PC-9 (cell line): Measurements from ENCODE around the gene PAN3. TPM values are rescaled to one million over a fixed set of nuclear protein-coding genes. Genes with fewer than 3 reads are reported as not detected.

Source experiments
- BruUV-seq: library from RNA; stranded (reverse); fragments of 400-500 nt; replicated peaks from 2 replicates; lab custom pipeline; 2021; lab: Mats Ljungman, UMichigan
- CTCF ChIA-PET: fragments of 300-600 bp; sonication (Branson Sonifier 250); formaldehyde crosslinking; loops from one replicate; lab custom pipeline; 2022; ENCODE audit warnings: antibody characterized with exemption; lab: Charles Lee
- POLR2A ChIA-PET: fragments of 300-600 bp; sonication (Branson Sonifier 250); formaldehyde crosslinking; loops from one replicate; lab custom pipeline; 2022; ENCODE audit warnings: antibody characterized with exemption; ENCODE audit not compliant: unreplicated experiment; lab: Charles Lee
- DNase-seq, 2 experiments: peaks; one replicate each; pipeline versions ENCODE4 v3.0.0 to v3.0.0-alpha.2; 2015 to 2022; ENCODE audit warnings: mixed read lengths in 1 of 2
- H2AFZ ChIP-seq: fragments of 200-600 bp; sonication (generic); 2 replicates; pipeline ENCODE4 v1.8.1; 2017; ENCODE audit warnings: antibody characterized with exemption
- H3F3A ChIP-seq: fragments of 200-600 bp; sonication (generic); 2 replicates; pipeline ENCODE4 v1.8.1; 2017; ENCODE audit warnings: antibody characterized with exemption, mild to moderate bottlenecking, low read depth; ENCODE audit not compliant: insufficient read depth
- H3K27ac ChIP-seq: fragments of 200-600 bp; sonication (generic); 2 replicates; pipeline ENCODE4 v1.6.1; 2016; ENCODE audit warnings: mixed run types
- H3K27me3 ChIP-seq: fragments of 200-600 bp; sonication (generic); 2 replicates; pipeline ENCODE4 v1.6.1; 2016; ENCODE audit warnings: low read depth, mixed run types; ENCODE audit not compliant: insufficient read depth
- H3K36me3 ChIP-seq: fragments of 200-600 bp; sonication (generic); 2 replicates; pipeline ENCODE4 v1.6.1; 2016; ENCODE audit warnings: low read depth, mixed run types
- H3K4me1 ChIP-seq: fragments of 200-600 bp; sonication (generic); replicated peaks from 2 replicates; pipeline ENCODE4 v1.6.1; 2016; ENCODE audit warnings: mixed run types; ENCODE audit not compliant: insufficient read depth
- H3K4me2 ChIP-seq: fragments of 200-600 bp; sonication (generic); 2 replicates; pipeline ENCODE4 v1.6.1; 2017; ENCODE audit warnings: mixed run types
- H3K4me3 ChIP-seq: fragments of 200-600 bp; sonication (generic); 2 replicates; pipeline ENCODE4 v1.6.1; 2016; ENCODE audit warnings: mixed run types
- H3K79me2 ChIP-seq: fragments of 200-600 bp; sonication (generic); 2 replicates; pipeline ENCODE4 v1.6.1; 2017; ENCODE audit warnings: low read depth, mixed run types
- H3K9me2 ChIP-seq: fragments of 200-600 bp; sonication (generic); 2 replicates; pipeline ENCODE4 v1.8.1; 2017; ENCODE audit warnings: mild to moderate bottlenecking; ENCODE audit not compliant: insufficient read depth
- H3K9me3 ChIP-seq: fragments of 200-600 bp; sonication (generic); 2 replicates; pipeline ENCODE4 v1.8.1; 2016; ENCODE audit warnings: low read depth; ENCODE audit not compliant: insufficient read depth
- H4K20me1 ChIP-seq: fragments of 200-600 bp; sonication (generic); 2 replicates; pipeline ENCODE4 v1.8.1; 2017; ENCODE audit not compliant: insufficient read depth
- EZH2 ChIP-seq: fragments of 200-600 bp; sonication (generic); IDR thresholded peaks from 2 replicates; pipeline ENCODE4 v1.8.0; 2017; ENCODE audit warnings: antibody characterized with exemption, low read depth
- intact Hi-C: fragments of 100-400 bp; cut with micrococcal nuclease; formaldehyde crosslinking; loops from one replicate; pipeline ENCODE4 v1.10.0; 2022; ENCODE audit not compliant: unreplicated experiment
- total RNA-seq: library from RNA; stranded (reverse); gene quantifications from 2 replicates; pipeline ENCODE4 v1.2.3, GENCODE V29; 2021
- TF ChIP-seq, protein P1 (sequence below): fragments of 200-600 bp; sonication (generic); conservative IDR thresholded peaks from 2 replicates; pipeline ENCODE4 v1.6.1; 2017; ENCODE audit warnings: mixed run types, antibody characterized with exemption, mild to moderate bottlenecking, moderate library complexity

PAN3 gene
- total RNA-seq, 1 experiment from 2014 or later = 34.6 TPM

DNA sequence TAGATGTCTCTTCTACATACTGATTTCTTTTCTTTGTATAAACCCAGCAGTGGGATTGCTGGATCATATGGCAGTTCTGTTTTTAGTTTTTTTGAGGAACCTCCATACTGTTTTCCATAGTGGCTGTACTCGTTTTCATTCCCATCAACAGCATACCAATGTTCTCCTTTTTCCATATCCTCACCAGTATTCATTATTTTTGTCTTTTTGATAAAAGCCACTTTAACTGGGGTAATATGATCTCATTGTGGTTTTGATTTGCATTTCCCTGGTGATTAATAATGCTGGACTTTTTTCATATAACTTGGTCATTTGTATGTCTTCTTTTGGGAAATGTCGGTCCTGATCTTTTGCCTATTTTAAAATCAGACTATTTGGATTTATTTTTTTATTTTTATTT lies 108.5 kb downstream of the PAN3 start:
- H3K79me2 ChIP-seq = peaks cover 19% of the 10 kb centered on the region; the same call in 1 of the 2 replicates
- H3K9me3 ChIP-seq = no peaks in the 10 kb centered on the region; the same call in 1 of the 2 replicates
- no peak overlapping the region for H3K27ac ChIP-seq
- no peak overlapping the region for H2AFZ ChIP-seq
- no TSS peak for BruUV-seq
- DNase-seq = no peak
- intact Hi-C loops = no loop called here
- no peaks in the 10 kb centered on the region for H3K4me1 ChIP-seq
- H3K9me2 ChIP-seq = no peaks in the 10 kb centered on the region; the same call in 1 of the 2 replicates
- no peaks in the 10 kb centered on the region for H3K27me3 ChIP-seq
- no peak for TF ChIP-seq EZH2
- ChIA-PET POLR2A (no interaction called here), CTCF (no interaction called here)
- no peak overlapping the region for H3K4me2 ChIP-seq
- H3F3A ChIP-seq = 0 out of 2 replicates have a peak, but pooled peaks cover under 1% of the 10 kb centered on the region
- peaks cover 19% of the 10 kb centered on the region for H4K20me1 ChIP-seq
- H3K4me3 ChIP-seq = no peak overlapping the region
- 0 out of 2 replicates have a peak, but pooled peaks cover 5% of the 10 kb centered on the region for H3K36me3 ChIP-seq

DNA sequence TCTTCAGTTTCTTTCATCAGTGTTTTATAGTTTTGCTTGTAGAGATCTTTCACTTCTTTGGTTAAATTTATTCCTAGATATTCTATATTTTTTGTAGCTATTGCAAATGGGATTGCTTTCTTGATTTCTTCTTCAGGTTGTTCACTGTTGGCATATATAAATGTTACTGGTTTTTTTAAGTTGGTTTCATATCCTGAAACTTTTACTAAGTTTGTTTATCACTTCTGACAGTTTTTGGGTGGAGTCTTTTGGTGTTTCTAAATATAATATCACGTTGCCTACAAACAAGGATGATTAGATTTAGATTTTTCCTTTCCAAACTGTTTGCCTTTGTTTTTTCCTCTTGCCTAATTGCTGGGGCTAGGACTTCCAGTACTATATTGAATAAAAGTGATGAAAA lies 109.7 kb downstream of the PAN3 start:
- CTCF ChIA-PET = no interaction called here
- Histone ChIP-seq H2AFZ (no peak overlapping the region), H3K4me2 (no peak overlapping the region), H3K79me2 (peaks cover 19% of the 10 kb centered on the region; the same call in 1 of the 2 replicates), H4K20me1 (peaks cover 22% of the 10 kb centered on the region), H3K9me2 (no peaks in the 10 kb centered on the region; the same call in none of the 2 replicates), H3K4me3 (no peak overlapping the region), H3K27ac (no peak overlapping the region), H3K4me1 (no peaks in the 10 kb centered on the region), H3K9me3 (no peaks in the 10 kb centered on the region), H3K27me3 (no peaks in the 10 kb centered on the region), H3K36me3 (0 out of 2 replicates have a peak, but pooled peaks cover 5% of the 10 kb centered on the region), H3F3A (no peaks in the 10 kb centered on the region)
- intact Hi-C loops = no loop called here
- POLR2A ChIA-PET = no interaction called here
- TF ChIP-seq, protein P1, sequence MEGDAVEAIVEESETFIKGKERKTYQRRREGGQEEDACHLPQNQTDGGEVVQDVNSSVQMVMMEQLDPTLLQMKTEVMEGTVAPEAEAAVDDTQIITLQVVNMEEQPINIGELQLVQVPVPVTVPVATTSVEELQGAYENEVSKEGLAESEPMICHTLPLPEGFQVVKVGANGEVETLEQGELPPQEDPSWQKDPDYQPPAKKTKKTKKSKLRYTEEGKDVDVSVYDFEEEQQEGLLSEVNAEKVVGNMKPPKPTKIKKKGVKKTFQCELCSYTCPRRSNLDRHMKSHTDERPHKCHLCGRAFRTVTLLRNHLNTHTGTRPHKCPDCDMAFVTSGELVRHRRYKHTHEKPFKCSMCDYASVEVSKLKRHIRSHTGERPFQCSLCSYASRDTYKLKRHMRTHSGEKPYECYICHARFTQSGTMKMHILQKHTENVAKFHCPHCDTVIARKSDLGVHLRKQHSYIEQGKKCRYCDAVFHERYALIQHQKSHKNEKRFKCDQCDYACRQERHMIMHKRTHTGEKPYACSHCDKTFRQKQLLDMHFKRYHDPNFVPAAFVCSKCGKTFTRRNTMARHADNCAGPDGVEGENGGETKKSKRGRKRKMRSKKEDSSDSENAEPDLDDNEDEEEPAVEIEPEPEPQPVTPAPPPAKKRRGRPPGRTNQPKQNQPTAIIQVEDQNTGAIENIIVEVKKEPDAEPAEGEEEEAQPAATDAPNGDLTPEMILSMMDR = no peak
- no peak for TF ChIP-seq EZH2
- no peak for DNase-seq
- no TSS peak for BruUV-seq

DNA sequence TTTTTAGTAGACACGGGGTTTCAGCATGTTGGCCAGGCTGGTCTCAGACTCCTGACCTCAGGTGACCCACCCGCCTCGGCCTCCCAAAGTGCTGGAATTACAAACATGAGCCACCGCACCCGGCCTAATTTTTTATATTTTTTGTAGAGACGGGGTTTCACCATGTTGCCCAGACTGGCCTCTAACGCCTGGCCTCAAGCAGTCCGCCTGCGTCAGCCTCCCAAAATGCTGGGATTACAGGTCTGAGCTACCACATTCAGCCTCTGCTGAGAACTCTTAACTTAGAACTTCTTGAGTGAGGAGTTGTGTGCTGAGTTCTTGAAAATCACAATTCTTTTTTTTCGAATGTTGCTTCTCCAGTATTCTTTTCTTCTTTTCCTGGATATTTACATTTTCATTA lies 112.2 kb downstream of the PAN3 start:
- H3K79me2 ChIP-seq = peaks cover 23% of the 10 kb centered on the region
- H3K4me3 ChIP-seq = no peak overlapping the region
- CTCF ChIA-PET = no interaction called here

More for the DNA sequence above, 112.2 kb downstream of the PAN3 start:
- H3K4me1 ChIP-seq = no peaks in the 10 kb centered on the region
- H3K27ac ChIP-seq = no peak overlapping the region
- intact Hi-C loops = no loop called here
- TF ChIP-seq, protein P1 = no peak
- TF ChIP-seq EZH2 = no peak
- no peak overlapping the region for H3K4me2 ChIP-seq
- H3K36me3 ChIP-seq = peaks cover 4% of the 10 kb centered on the region; the same call in 1 of the 2 replicates
- no peaks in the 10 kb centered on the region for H3K27me3 ChIP-seq
- no peaks in the 10 kb centered on the region for H3F3A ChIP-seq
- DNase-seq = no peak
- peaks cover 22% of the 10 kb centered on the region for H4K20me1 ChIP-seq
- H3K9me3 ChIP-seq = no peaks in the 10 kb centered on the region
- H3K9me2 ChIP-seq = no peaks in the 10 kb centered on the region; the same call in none of the 2 replicates
- POLR2A ChIA-PET = no interaction called here
- BruUV-seq = no TSS peak
- H2AFZ ChIP-seq = no peak overlapping the region
